GM18508 (cell line): ENCODE measurements around the gene RNASEL.
A peak's percentile ranks its signal among the peaks of the same experiment; 100 is the strongest.

Source experiments
- ATAC-seq: cut with Tn5 transposase; IDR thresholded peaks from one replicate; pipeline ENCODE4 v1.9.1; 2021; ENCODE audit warnings: moderate number of reproducible peaks; ENCODE audit not compliant: insufficient read depth, unreplicated experiment

RNASEL gene

DNA sequence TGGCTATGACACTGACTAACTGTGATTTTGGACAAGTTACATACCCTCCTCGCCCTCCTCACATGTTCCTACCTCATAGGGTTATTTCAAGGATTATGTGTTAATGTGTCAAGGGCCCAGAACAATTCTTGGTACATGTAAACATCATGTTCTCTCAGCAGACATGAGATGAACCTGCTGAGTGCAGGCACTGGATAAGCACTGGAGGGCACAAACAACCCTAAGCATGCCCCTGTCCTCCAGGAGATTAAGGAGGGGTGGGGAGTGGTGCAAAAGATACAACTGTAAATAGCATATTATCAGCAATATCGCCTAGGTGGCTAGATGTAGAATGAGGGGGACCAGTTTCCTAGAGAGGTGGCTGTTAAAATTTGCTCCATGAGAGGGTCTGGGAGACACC, 32.9 kb upstream of the RNASEL start:
- no peak for ATAC-seq

DNA sequence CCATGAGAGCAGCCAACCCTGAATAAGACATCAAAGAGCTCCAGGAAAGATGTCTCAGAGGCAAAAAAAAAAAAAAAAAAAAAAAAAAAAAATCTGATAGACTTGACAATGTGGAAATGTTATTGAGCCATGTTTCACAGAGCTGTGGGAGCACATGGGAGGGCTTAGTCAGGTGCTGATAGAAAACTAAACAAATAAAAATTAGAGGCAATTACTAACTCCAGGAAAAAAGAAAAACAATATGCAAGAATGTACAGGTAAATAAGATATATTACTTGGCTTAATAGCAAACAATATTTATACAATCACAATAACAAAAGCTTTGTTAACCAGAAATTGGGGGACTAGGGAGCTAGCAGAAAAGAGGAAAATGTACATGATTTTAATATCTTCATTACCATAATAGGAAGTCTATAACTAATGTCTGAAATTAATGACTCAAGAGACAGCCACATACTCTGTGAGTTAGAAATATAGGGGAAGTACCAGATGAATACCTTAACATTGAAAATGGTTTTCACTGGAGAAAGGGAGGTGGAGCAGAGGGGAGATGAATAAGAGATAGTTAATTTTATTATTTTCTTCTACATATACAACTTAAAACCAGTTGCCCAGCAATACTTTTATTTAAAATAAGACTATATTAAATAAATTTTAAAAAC, 32.0 kb upstream of the RNASEL start:
- ATAC-seq, result no peak

DNA sequence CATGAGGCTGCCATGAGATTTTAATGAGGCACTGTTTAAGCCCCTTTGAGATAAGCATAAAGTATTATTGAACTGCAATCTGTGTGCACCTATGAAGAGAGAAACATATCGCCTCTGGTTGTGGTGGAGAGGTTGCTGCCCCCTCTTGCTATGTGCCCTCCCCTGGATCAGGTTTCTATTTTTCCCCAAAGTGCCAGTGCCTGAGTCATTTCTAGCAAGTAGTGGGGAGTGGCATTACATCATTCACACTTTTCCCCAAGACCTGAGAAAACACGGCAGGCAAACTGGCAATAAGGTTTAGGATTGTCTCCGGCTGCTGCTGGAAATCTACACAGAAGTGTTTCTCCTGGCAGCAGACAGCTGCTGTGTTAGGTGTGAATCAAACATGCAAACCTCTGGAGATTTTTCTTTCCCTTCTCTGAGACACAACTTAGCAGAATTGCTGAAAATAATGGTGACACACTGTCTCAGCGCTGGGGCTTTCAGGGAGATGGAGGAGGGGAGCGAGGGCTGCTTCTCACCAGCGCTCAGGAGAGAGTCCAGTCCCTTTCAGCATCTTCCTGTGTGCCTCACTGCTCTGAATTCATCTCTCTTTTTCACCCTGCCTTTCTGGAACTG, 28.8 kb upstream of the RNASEL start:
- no peak for ATAC-seq

DNA sequence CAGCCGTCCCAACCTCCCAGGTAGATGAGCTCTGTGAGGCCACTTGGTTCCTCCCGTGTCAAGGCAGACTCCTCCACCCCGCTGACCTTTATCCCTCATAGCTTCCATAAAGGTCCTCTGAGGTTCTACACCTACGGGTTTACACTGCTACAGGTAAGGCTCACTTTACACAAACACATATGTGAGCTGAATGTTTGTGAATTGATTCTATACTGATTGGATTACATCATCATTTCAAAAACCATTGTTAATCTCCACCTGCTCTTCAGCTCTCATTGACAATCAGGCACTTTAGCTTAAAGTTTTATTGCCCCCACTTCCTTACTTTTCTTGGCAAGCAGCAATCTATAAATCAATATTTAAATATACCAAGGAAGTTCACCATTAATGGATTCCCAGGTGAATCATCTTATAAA, 28.0 kb upstream of the RNASEL start:
- ATAC-seq, result no peak

DNA sequence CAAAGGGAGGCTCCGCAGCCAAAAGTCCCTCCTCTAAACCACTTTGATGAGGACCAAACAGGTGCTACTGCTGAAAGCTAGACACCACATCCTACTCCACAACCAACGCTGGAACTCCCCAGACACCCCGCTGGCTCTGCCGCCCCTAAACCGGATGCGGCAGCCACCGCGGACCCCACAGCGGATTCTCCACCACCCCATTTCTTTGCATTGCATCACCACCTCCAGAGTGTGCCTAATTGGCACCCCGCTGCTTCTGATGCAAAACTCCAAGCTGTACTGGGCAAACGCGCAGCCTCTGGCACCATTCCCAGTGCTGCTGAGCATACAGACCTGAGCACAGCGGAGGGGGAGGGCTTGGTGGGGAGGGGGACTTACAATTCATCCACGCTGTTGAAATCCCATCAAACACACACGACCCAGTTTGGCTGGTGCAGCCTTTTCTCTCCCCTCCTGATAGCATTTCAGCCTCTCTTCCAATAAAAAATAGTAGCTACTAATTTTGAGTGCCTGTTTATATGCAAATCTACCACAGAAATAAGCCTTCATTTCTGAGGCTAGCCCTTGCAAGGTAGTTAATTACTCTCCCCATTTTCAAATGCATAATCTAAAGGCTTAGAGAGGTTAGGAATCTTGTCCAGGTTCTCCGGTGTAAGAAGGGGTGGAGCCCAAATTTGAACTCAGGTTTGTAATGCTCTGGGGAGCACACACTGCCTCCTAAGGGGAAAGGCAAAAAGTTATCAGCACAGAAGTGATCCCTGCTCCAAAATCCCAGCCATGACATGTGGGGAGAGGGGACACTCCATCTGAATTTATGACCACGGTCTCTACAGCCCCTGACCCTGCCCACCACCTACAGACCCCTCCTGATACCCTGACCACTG, 27.3 kb upstream of the RNASEL start:
- peak; percentile 79 for ATAC-seq

DNA sequence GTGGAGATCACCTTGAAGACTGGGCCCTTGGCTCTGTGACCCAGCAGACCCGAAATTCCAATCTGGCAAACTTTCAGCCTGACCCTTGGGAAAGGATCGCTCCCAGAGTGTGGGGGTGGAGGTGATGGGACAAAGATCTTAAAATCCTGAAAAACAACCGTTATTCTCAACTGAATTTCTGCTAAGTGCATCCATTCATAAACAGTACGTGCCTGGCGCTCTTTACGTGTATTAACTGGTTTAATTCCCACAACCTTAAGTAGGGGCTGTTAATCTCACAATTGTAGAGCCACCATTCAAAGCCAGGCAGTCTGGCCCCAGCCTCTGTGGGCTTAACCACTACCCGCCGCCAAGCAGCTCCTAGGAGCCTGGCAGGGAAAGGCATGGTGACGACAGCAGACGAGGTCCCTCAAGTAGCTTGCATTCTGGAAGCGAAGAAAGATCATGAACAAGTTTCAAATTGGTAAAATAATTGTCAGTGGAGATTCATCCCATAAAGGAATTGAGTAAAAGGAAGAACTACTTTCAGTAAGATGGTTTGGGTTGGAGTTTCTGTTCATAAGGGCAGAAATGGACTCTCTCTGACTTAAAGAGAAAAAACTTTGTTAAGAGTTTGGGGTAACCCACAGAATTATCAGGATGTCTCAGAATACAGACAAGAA, 26.5 kb upstream of the RNASEL start:
- peak; percentile 9 for ATAC-seq

DNA sequence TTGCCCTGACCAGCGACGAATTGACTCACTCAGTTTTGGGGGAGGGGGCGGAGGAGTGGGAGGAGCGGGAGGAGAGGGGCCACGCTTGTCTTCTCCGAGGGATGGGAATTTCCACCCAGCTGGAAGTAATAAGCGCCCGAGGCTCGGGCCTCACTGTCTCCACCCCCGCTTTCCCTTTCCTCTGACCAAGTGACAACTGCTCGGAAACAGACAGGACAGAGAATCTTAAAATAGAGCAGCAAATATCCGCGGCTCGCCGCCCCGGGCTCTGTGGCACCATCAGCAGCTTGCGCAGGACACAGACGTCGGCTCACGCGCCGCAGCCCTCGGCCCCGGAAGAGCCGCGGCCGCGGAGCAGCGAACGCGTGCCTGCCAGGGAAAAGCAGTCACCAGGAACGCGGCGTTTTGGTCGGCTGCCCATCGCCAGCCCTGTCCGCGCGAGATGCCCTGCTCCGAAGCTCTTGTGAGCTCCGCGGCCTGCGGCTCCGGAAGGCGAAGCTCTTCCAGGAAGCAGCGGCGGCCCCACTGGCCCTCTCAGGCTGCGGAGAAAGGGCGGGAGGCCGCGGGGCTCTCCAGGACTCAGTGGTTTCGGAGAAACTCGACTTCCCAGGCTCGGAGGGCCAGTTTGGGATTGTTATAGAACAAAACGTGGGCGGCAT, 25.9 kb upstream of the RNASEL start:
- no peak for ATAC-seq

DNA sequence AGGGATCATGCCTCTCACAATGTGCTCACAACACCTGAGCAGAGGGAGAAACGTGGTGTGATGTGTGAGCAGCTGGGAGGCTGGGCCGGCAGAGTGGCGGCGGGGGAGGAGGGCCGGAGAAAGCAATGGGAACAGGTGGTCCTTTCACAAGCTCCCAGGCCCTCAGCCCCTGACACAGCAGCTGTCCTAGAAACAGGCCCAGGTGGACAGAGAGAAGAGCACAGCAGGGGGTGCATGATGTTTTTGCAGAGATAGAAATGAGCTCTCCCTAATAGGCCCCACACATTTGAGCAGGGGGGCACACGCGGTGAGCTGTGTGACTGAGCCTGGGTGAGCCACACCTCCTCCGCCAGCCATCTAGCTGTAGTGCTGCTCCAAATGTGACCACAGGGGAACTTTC, 22.7 kb upstream of the RNASEL start:
- no peak for ATAC-seq

DNA sequence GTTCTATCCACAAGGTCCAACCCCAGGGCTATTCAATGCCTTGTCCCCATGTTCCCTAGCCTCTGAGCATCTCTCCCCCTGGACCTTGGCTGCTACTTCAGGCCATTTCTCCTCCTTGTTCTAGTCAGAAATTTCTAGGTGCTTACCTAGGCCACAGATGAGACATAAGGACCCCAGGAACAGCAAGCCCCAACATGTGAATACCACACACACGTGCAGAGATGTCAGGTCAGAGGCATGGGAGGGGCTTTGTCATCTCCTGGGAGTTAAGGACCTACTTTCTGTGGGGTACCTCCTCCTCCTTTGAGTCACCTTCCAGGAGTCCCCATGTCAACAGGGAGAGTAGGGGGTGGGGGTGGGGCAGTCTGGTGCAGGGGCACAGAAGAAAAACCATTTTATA, 22.3 kb upstream of the RNASEL start:
- no peak for ATAC-seq

DNA sequence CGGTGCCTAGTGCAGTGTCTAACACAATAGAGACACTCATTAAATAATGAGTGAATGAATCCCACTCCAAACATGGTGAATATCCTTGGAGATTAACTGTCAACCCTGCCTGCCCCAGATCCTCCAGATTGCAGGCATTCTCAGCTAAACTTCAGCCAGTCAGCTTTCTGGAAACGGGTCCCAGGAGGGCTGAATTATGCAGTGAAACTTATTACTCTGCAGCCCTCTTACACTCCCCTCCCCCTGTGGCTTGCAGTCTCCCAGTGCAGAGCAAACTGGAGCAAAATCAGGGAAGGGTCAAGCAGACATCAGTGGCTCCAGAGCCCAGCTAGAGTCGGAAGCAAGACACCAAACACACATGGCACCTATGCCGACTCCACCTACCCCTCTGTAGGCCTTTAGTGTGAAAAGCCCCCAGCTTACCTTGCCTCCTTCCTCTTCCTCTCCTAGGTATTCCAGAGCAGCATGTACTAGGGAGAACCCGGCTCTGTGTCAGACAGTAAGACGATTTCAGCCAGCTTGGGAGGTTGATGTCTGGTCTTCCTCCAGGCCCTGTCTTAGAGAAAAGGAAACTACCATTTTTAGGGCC, 21.6 kb upstream of the RNASEL start:
- ATAC-seq, result no peak

DNA sequence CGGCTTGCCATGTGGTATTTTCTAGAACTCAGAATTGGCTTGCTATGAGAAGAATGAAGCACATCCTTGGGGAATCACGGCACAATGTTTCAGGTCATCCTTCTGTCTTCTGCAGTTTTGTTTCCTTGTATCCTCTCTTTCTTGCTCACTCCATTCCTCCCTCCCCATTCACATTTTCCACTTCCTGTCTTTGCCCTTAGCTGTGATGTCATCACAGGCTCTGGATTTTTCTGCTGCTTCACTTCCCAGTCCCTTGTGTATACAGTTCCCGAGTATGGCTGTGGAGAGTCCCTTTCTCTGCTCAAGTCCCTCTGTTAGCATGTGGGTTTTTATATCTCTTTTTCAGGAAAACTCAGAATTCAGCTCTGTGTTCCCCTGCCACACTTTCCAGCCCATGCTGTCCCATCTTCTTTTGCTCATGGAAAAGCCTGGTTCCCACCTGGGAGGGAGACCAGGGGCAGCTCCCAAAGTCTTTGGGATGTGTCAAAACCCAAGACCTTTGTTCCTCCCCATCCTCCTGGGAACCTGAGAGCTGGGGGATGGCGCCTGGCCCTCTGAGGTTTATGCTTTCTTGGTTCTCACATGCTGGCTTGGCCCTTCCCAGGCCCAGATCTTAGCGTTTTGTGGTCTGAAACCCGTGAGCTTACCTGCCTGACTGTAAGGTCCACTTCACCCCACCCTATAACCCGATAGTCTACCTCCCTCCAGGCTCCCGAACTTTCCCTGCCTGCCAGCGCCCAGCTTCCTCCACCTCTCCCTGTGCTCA, 20.0 kb upstream of the RNASEL start:
- no peak for ATAC-seq

DNA sequence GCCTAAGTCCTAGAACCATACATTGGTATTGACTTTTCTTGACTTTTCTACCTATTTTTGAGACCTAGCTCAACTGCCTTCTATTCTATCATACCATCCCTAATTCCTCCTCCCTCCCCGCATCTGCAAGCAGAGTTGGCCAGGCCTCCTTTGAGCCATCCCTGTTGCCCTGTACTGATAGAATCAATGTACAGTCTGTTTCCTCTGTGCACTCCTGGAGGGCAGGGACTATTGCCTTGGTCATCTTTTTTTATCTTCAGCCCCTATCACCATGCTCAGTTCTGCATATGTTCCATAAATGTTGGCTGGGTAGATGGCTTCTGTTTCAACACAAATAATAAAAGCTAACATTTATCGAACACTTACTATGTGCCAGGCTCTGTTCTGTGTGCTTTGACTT, 19.2 kb upstream of the RNASEL start:
- ATAC-seq, result no peak

DNA sequence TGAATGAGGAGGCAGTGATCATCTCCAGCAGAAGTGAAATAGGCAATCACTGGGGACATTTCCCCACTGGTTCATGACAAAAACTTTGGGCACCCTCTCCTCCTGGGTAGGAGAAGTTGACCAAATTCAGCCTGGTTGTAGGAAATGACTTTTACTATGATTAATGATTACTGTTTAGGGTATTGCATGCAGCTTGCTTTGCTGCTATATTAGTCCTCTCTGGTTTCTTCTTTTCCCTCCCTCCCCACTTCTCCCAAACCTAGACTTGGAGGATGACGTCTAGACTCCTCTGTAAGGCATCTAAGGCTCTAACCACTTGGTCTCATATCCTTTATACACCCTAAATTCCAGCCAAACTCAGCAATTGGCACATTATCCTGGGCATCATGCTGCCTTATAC, 18.5 kb upstream of the RNASEL start:
- ATAC-seq, result no peak

DNA sequence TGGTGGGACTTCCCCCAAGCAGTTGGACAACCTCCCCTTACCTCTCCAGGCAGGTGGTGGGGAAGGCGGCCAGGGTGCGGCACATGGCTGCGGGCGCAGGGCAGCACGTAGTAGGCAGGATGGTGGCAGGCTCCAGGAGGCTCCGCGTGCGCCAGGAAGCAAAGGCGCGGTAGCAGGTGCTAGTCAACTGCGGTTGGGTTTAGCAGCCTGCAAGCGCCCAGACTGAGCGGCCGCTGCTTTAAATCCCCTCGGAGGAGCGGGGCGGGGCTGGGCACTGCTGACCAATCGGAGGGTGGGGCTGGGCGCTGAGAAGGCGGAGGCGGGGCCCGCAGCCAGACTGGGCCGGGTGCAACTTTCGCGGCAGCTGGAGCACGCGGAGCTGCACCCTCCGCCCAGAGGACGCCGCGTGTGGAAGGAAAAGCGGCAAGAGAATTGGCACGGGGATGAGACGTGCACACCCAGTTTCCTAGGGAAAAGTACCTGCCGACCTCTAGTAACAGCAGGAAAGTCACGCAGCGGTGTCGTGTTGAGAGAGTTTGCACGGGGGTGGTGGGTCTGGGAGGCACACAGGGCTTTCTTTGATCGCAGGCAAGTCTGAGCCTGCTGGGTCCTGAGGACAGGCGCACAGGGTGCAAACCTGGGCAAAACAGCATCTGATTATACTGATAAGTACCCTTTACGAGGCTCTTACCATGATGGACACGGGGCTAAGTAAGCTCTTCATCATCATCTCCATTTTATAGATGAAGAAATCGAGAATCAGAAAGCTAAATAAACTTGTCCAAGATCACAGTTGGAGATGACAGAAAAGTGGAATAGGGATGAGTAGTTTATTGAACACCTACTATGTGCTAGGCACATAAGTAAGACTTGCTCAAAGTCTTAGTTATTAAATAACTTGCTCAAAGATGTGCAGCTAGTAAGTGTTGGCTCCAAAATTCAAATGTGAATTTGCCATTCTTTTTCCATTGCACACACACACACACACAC, 15.4 kb upstream of the RNASEL start, which contains the start of gene RGS16:
TSS of gene RGS16 (minus strand) at position 215 of the 990 bp plus-strand sequence. CDS start at position 85, 130 bp downstream.
- peak; percentile 45 for ATAC-seq

DNA sequence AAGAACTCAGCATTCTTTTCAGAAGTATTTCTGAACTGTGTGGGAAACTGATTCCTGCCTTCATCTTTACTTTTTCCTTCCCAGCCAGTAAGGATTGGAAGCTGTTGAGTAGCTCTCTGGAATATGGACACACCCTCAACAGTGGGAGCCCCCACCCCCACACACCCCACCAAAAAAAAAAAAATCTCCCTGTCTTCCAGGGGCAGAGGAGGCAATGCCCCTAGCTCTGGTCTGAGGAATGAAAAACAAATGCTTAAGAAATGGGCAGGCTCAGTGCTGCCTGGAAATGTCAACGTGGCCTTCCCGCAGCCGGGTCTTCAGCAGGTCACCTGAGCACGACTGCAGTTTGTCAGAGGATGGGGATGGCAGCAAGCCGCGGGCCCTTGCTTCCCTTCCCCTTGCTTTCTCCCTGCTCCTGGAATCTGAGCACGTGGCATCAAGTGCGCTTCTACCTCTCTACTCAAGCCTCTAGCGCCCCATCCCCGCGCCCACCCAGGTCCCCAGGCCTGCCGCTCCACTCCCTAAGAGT, 14.7 kb upstream of the RNASEL start:
- ATAC-seq, result no peak

DNA sequence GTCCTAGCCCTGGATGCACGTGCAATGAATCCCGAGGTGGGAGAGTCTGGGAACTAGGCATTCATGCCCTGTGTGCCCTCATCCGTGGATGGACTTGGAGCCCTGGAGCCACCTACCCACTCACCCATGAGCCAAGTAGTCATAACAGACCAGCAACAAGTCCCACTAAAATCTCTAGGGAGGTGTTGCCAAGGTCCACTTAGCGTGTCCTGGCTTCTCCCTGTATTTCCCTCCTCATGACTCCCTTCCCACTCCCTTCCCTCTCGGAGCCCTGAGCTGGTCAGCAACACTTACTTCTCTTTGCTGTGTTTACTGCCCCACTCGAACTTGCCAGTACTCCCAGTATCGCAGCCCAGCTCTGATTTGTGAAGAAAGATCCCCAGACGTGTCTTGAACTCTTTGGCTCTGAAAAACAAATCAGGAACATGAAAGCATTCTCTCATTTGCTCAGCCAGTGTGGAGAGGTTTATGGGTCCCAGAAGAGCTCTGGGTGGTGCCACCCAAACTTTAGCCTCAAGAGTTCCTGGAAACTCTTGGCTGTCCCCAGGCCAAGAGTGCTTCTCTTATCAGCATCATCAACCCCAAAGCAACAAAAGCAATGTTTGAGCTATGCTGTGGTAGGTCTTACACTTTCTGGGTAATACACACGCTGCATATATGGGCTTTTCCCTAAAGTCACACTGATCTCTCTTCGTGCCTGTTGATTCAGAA, 14.0 kb upstream of the RNASEL start:
- no peak for ATAC-seq

DNA sequence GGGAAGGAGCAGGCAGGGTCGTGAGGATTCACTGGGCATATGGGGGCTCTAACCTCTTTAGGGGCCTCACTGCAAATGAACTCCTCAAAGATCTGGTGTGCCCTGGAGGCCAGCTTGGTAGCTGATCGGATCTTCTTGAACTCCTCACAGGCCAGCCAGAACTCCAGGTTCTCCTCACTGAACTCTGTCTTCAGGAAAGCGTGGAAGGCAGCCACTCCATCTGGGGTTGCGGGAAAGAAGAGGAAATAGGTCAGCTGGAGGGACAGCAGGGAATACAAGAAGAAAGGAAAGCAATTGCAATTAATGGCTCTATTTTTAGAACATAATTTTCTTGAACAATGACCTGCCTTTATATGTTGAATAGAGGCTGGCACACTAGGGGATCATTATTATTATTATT, 12.9 kb upstream of the RNASEL start:
- ATAC-seq, result no peak
